ENCODE measurements around the gene STRN3. TPM values are rescaled to one million over a fixed set of nuclear protein-coding genes. Genes with fewer than 3 reads are reported as not detected.

The STRN3 gene
- total RNA-seq, 1 experiment from 2014 or later: 18.5 TPM

- no peak for DNase-seq (ENCODE audit: low spot score)
Measured at GRCh38 chr14:30873308-30874119, 152.7 kb downstream of the STRN3 start.

- no peak for DNase-seq (ENCODE audit: low spot score)
Measured at GRCh38 chr14:30872602-30873001, 153.6 kb downstream of the STRN3 start.

- no peak for DNase-seq (ENCODE audit: low spot score)
Measured at GRCh38 chr14:30869551-30870155, 156.5 kb downstream of the STRN3 start.

GRCh38 chr14:30868736-30869135 lies 157.4 kb downstream of the STRN3 start:
- DNase-seq (ENCODE audit: low spot score): no peak

- no peak for DNase-seq (ENCODE audit: low spot score)
Measured at GRCh38 chr14:30864934-30865333, 161.2 kb downstream of the STRN3 start.

DNA sequence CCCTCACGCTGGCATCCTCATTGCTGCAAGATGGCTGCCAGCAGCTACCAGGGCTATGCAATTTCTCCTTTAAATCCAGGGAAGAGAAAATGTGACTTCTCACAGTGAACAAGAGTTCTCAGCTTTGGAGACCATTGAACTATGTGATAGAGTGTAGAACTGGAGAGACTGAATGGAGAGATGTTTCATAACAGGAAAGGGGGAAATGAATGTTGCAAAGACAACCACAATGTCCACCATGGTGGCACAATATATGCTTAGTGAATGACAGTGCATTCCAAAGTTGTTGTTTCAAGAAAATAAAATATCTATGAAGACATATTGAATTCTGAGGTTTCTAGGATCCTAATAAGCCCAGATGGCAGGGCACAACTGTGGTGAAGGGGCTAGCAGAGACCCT lies 165.0 kb downstream of the STRN3 start:
- no peak for DNase-seq (ENCODE audit: low spot score)

GRCh38 chr14:30855345-30856037 lies 170.7 kb downstream of the STRN3 start:
- DNase-seq (ENCODE audit: low spot score): no peak

GRCh38 chr14:30854492-30854891 lies 171.7 kb downstream of the STRN3 start:
- no peak for DNase-seq (ENCODE audit: low spot score)

DNA sequence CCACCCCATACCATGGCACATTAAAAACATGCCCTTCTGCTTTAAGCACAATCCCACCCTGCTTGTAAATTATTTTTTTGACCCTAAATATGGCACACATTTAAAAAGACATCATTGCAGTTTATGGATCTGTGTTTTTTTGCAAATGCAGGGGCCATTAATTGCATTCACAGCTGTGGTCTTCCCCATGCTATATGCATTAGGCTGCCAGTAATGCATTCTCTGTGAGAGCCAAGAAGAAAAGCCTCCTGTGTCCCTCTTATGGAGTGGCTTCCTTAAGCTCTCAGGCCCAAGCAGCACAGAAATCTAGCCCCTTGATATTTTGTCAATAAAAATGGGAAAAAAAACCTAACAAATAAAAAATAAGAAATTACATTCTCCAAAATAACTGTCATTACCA lies 172.2 kb downstream of the STRN3 start:
- no peak for DNase-seq (ENCODE audit: low spot score)

DNA sequence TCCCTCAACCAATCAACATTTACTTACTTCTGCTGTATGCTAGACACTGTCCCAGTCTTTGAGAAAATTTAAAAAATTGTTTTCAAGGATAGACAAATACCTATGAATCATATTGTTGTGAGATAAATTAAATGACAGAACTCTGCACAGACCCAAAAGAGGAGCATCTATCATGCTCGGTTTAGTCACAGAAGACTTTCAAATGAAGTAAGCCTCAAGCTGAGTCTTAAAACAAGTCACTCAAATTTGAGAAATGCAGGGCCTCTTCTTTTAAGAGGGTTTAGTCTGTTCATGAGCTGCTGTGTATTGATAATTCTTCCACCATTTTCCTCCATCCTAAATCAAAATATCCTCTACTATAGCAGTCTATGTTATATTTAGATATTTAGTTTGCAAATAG lies 176.2 kb downstream of the STRN3 start:
- no peak for DNase-seq (ENCODE audit: low spot score)

- no peak for DNase-seq (ENCODE audit: low spot score)
Measured at GRCh38 chr14:30849354-30849753, 176.8 kb downstream of the STRN3 start.

DNA sequence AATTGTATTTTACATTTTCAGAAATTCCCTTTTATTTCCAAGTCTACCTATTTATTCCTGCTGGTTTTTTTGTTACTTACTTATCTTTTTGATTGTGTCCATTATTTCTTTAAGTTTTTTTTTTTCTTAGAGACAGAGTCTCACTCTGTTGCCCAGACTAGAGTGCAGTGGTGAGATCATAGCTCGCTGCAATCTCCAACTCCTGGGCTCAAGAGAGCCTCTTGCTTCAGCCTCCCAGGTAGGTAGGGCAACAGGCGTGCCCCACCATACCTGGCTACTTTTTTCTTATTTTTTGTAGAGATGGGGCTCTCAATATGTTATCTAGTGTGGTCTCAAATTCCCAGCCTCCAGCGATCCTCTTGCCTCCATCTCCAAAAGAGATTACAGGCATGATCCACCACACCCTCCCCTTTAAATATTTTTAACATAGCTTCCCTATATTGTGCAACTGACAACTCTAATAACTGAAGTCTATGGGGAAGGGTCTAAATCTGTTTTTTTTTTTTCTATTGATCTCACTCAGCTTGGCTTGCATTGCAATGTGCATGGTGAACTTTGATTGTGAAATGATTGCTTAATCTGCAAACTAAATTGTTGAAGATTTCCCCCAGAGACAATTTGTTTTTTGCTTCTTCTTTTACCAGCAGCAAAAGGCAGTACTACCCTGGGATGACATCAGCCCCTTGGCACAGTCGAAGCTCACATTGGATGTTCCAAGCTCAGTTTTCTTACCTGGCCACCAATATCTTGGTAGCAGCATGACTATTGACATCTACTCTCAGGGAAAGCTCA lies 177.5 kb downstream of the STRN3 start:
- DNase-seq (ENCODE audit: low spot score): no peak

Other genes starting within 250 kb of the STRN3 start
- gene COCH, start 151.8 kb downstream of the STRN3 start, total RNA-seq (2014; rRNA removed; shearing (Covaris generic)): not detected in 2 replicates
- 15.2 and 40.7 TPM in 2 replicates for gene AP4S1, start 730 bp downstream of the STRN3 start, total RNA-seq (2014; rRNA removed; shearing (Covaris generic))
- 77.7 and 87.4 TPM in 2 replicates for gene HECTD1, start 181.4 kb upstream of the STRN3 start, total RNA-seq (2014; rRNA removed; shearing (Covaris generic))